RWPE1 (cell line): ENCODE data around the gene KLHDC3.
"Not testable (repeated sequence)": the region's sequence is repeated elsewhere in the genome, so short reads cannot be mapped to it uniquely, and the experiment has no call there.

Experiments used
- CTCF ChIA-PET: fragments of 350-600 bp; sonication (Branson Sonifier 250); formaldehyde crosslinking; extraction: SDS; loops from one replicate; lab custom pipeline; 2021; lab: Yijun Ruan, JAX
- POLR2A ChIA-PET: fragments of 400-600 bp; formaldehyde crosslinking; extraction: SDS; loops from one replicate; lab custom pipeline; 2020; ENCODE audit warnings: antibody characterized with exemption; ENCODE audit not compliant: low non-redundant PET; lab: Yijun Ruan, JAX
- DNase-seq: peaks from one replicate; pipeline ENCODE4 v3.0.0; 2012; ENCODE audit warnings: low spot score
- H3K27ac ChIP-seq: fragments of 450-650 bp; 2 replicates; pipeline ENCODE4 v1.5.1; 2017
- CTCF ChIP-seq: fragments of 450-650 bp; conservative IDR thresholded peaks from 2 replicates; pipeline ENCODE4 v1.5.1; 2017; ENCODE audit warnings: low read depth, mild to moderate bottlenecking

The KLHDC3 gene

GRCh38 chr6:42987533-42988451 lies 26.3 kb upstream of the KLHDC3 start:
- TF ChIP-seq CTCF: no peak
- no peak for DNase-seq
- POLR2A ChIA-PET: no interaction called here
- CTCF ChIA-PET: interaction anchor here (0.9 kb wide), 1 partner anchor 9 kb away, joined by 3 read pairs; the partner anchor contains the start of gene PEX6
- H3K27ac ChIP-seq: peak overlapping the region; percentile 12

- POLR2A ChIA-PET: no interaction called here
- no peak for DNase-seq
- CTCF ChIA-PET: no interaction called here
- peak overlapping the region; percentile 15; the same call in 1 of the 2 replicates for H3K27ac ChIP-seq
- no peak for TF ChIP-seq CTCF
Measured at GRCh38 chr6:42988486-42989020, 25.5 kb upstream of the KLHDC3 start.

- ChIA-PET POLR2A (interaction anchor here (0.5 kb wide), 1 partner anchor 13 kb away, joined by 3 read pairs; no protein-coding TSS in a partner anchor), CTCF (no interaction called here)
- TF ChIP-seq CTCF: no peak
- no peak for DNase-seq
- no peak overlapping the region for H3K27ac ChIP-seq
Measured at GRCh38 chr6:42989923-42990322, 24.1 kb upstream of the KLHDC3 start.

- DNase-seq: no peak
- POLR2A ChIA-PET: no interaction called here
- no peak overlapping the region for H3K27ac ChIP-seq
- CTCF ChIA-PET: no interaction called here
- no peak for TF ChIP-seq CTCF
Measured at GRCh38 chr6:42993445-42993844, 20.6 kb upstream of the KLHDC3 start.

- ChIA-PET CTCF (no interaction called here), POLR2A (interaction anchor here (1.1 to 1.3 kb wide), 2 partner anchors 12 to 67 kb away, joined by 4 read pairs; partner anchors contain the start of genes CNPY3 and PPP2R5D)
- DNase-seq: no peak
- TF ChIP-seq CTCF: no peak
- H3K27ac ChIP-seq: peak overlapping the region; percentile 23; the same call in 1 of the 2 replicates
Measured at GRCh38 chr6:42996513-42996912, 17.5 kb upstream of the KLHDC3 start.

GRCh38 chr6:42998205-42998604 lies 15.8 kb upstream of the KLHDC3 start:
- POLR2A ChIA-PET, CTCF ChIA-PET, DNase-seq, H3K27ac ChIP-seq: not testable (repeated sequence)
